Measurements from ENCODE around the gene MB21D2. TPM values are rescaled to one million over a fixed set of nuclear protein-coding genes. Genes with fewer than 3 reads are reported as not detected.
"Not testable (repeated sequence)": the region's sequence is repeated elsewhere in the genome, so short reads cannot be mapped to it uniquely, and the experiment has no call there.

The MB21D2 gene
- total RNA-seq, 1 donor: 25.0 TPM

- peak; percentile 59 for TF ChIP-seq CTCF (IDR thresholded peaks at IDR 0.05; ENCODE audit: insufficient read depth, low read depth, low read length)
- H3K4me3 ChIP-seq (ENCODE audit: low read depth, low read length): no peak overlapping the region
- peak; percentile 62 for DNase-seq (ENCODE audit: low read depth)
Observed at GRCh38 chr3:192802957-192803899, 114.4 kb downstream of the MB21D2 start.

- no peak overlapping the region for H3K4me3 ChIP-seq (ENCODE audit: low read depth, low read length)
Observed at GRCh38 chr3:192801985-192802384, 115.7 kb downstream of the MB21D2 start.

GRCh38 chr3:192799721-192800120 is 117.9 kb downstream of the MB21D2 start:
- no peak overlapping the region for H3K4me3 ChIP-seq (ENCODE audit: low read depth, low read length)
- DNase-seq (ENCODE audit: low read depth): no peak
- TF ChIP-seq CTCF (IDR thresholded peaks at IDR 0.05; ENCODE audit: insufficient read depth, low read depth, low read length): no peak

More at GRCh38 chr3:192801985-192802384, 115.7 kb downstream of the MB21D2 start:
- TF ChIP-seq CTCF (IDR thresholded peaks at IDR 0.05; ENCODE audit: insufficient read depth, low read depth, low read length): no peak
- no peak for DNase-seq (ENCODE audit: low read depth)

- DNase-seq (ENCODE audit: low read depth): no peak
- no peak overlapping the region for H3K4me3 ChIP-seq (ENCODE audit: low read depth, low read length)
- TF ChIP-seq CTCF (IDR thresholded peaks at IDR 0.05; ENCODE audit: insufficient read depth, low read depth, low read length): no peak
Observed at GRCh38 chr3:192795021-192795420, 122.6 kb downstream of the MB21D2 start.

GRCh38 chr3:192794216-192794615 is 123.4 kb downstream of the MB21D2 start:
- no peak overlapping the region for H3K4me3 ChIP-seq (ENCODE audit: low read depth, low read length)
- no peak for DNase-seq (ENCODE audit: low read depth)
- TF ChIP-seq CTCF (IDR thresholded peaks at IDR 0.05; ENCODE audit: insufficient read depth, low read depth, low read length): no peak

GRCh38 chr3:192788816-192789515 is 128.7 kb downstream of the MB21D2 start:
- DNase-seq (ENCODE audit: low read depth); H3K4me3 ChIP-seq (ENCODE audit: low read depth, low read length): not testable (repeated sequence)

GRCh38 chr3:192778508-192778907 is 139.1 kb downstream of the MB21D2 start:
- H3K4me3 ChIP-seq (ENCODE audit: low read depth, low read length): no peak overlapping the region
- no peak for DNase-seq (ENCODE audit: low read depth)
- TF ChIP-seq CTCF (IDR thresholded peaks at IDR 0.05; ENCODE audit: insufficient read depth, low read depth, low read length): no peak

GRCh38 chr3:192774341-192774740 is 143.3 kb downstream of the MB21D2 start:
- not testable (repeated sequence) for H3K4me3 ChIP-seq (ENCODE audit: low read depth, low read length); DNase-seq (ENCODE audit: low read depth)

Measured in fibroblast of villous mesenchyme (primary cell).